ENCODE results near the gene C8G.

DNA sequence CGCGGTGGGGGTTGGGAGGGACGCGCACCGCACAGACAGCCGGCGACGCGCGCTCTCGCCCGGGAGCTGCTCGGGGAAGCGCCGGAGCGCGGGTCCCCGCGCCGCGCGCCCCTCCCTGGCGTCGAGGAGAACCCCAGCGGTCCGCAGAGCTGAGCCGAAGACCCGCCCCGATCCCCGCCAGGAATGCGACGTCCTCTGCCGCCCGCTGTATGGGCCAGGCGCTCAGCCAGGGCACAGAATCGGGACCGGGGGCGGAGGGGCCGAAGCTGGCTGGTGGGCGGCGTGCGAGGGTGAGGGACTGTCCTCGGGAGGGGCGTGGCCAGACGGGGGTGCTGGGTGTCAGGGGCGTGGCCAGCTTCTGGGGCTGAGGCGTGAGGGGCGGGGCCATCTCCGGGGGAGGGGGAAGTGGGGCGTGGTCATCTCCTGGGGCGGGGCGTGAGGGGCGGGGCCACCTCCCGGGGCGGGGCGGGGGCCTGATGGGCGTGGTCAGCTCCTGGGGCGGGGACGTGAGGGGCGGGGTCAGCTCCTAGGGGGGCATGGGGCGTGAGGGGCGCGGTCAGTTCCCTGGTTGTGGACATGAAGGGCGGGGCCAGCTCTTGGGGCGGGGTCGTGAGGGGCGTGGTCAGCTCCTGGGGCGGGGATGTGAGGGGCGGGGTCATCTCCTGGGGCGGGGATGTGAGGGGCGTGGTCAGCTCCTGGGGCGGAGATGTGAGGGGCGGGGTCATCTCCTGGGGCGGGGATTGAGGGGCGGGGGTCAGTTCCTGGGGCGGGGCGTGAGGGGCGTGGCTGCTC lies 33.2 kb downstream of the C8G start:
- TF ChIP-seq, protein P1, sequence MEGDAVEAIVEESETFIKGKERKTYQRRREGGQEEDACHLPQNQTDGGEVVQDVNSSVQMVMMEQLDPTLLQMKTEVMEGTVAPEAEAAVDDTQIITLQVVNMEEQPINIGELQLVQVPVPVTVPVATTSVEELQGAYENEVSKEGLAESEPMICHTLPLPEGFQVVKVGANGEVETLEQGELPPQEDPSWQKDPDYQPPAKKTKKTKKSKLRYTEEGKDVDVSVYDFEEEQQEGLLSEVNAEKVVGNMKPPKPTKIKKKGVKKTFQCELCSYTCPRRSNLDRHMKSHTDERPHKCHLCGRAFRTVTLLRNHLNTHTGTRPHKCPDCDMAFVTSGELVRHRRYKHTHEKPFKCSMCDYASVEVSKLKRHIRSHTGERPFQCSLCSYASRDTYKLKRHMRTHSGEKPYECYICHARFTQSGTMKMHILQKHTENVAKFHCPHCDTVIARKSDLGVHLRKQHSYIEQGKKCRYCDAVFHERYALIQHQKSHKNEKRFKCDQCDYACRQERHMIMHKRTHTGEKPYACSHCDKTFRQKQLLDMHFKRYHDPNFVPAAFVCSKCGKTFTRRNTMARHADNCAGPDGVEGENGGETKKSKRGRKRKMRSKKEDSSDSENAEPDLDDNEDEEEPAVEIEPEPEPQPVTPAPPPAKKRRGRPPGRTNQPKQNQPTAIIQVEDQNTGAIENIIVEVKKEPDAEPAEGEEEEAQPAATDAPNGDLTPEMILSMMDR (IDR thresholded peaks at IDR 0.05) = no peak
- TF ChIP-seq, protein P2, sequence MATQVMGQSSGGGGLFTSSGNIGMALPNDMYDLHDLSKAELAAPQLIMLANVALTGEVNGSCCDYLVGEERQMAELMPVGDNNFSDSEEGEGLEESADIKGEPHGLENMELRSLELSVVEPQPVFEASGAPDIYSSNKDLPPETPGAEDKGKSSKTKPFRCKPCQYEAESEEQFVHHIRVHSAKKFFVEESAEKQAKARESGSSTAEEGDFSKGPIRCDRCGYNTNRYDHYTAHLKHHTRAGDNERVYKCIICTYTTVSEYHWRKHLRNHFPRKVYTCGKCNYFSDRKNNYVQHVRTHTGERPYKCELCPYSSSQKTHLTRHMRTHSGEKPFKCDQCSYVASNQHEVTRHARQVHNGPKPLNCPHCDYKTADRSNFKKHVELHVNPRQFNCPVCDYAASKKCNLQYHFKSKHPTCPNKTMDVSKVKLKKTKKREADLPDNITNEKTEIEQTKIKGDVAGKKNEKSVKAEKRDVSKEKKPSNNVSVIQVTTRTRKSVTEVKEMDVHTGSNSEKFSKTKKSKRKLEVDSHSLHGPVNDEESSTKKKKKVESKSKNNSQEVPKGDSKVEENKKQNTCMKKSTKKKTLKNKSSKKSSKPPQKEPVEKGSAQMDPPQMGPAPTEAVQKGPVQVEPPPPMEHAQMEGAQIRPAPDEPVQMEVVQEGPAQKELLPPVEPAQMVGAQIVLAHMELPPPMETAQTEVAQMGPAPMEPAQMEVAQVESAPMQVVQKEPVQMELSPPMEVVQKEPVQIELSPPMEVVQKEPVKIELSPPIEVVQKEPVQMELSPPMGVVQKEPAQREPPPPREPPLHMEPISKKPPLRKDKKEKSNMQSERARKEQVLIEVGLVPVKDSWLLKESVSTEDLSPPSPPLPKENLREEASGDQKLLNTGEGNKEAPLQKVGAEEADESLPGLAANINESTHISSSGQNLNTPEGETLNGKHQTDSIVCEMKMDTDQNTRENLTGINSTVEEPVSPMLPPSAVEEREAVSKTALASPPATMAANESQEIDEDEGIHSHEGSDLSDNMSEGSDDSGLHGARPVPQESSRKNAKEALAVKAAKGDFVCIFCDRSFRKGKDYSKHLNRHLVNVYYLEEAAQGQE (IDR thresholded peaks at IDR 0.05; ENCODE audit: insufficient read depth in 1 of 2, low read depth in 2 of 2, low read length in 1 of 2) = no peak
